Left renal pelvis (tissue), 4 donors: ENCODE measurements around the gene TRMT1. TPM values are rescaled to one million over a fixed set of nuclear protein-coding genes. Genes with fewer than 3 reads are reported as not detected.

Experiments used
- DNase-seq, 4 donors: peaks; one replicate each; pipeline ENCODE4 v3.0.0-alpha.2; 2013; ENCODE audit warnings: low read depth in 4 of 4, low spot score in 3 of 4
- polyA plus RNA-seq, 4 donors: library from polyadenylated mRNA; unstranded; fragments of 120-200 nt; gene quantifications; one replicate each; pipeline ENCODE4 v1.2.1, GENCODE V29; 2013; ENCODE audit not compliant: insufficient read length in 4 of 4

The TRMT1 gene
- polyA plus RNA-seq, 4 donors = 26.0 to 44.9 (median 35.0) TPM

DNA sequence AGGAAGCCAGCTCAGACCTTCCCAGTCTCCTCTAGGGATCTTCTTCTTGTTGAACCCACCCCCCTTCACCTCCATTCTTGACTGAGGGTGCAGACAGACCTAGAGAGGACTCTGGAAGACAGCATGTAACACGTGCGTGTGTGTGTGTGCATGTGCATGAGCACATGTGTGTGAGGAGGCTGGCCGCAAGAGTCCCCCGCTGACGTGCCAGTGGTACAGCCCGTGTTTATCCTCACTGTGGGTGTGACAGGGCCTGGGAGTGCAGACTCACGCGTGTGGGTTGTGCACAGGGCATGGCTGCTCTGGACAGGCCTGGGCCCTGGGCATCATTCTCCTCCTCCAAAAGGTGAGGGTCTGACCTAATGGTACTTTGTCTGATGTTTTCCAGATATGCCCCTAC lies 40.2 kb downstream of the TRMT1 start:
- no peak for DNase-seq

DNA sequence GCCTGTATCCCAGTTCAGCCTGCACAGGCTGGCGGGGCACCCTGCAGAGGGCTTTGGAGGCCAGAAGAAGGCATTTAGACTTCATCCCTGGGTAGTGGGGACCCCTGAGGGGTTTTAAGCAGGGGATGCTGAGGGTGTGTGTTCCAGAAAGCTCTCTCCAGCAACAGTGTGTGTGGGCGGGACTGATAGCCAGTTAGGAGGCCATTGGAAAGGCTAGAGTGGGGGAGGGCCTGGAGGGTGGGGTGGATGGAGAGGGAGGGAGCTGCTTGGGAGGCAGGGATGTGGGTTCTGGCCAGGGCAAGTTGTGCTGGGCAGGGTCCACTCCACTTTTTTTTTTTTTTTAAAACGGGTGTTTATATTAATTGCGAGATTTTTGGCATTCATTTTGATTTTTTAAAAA lies 42.2 kb downstream of the TRMT1 start:
- no peak for DNase-seq

DNA sequence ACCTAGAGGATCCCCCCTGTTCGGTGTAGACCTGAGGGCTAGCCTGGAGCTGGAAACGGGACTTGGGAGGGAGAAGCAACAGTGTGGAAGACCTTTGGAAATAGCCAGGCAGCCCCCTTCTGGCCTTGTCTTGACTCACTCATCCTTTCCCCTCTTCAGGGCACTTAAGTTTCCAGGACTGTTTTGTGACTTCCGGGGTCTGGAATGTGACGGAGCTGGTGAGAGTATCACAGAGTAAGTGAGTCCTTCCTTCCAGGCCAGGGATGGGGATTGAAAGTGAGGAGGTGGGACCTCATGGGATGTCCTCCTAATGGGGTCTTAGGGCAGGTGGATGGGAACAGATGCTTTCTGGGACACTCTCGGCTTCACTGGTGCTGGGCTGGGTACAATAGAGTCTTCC lies 43.3 kb downstream of the TRMT1 start:
- no peak for DNase-seq

DNA sequence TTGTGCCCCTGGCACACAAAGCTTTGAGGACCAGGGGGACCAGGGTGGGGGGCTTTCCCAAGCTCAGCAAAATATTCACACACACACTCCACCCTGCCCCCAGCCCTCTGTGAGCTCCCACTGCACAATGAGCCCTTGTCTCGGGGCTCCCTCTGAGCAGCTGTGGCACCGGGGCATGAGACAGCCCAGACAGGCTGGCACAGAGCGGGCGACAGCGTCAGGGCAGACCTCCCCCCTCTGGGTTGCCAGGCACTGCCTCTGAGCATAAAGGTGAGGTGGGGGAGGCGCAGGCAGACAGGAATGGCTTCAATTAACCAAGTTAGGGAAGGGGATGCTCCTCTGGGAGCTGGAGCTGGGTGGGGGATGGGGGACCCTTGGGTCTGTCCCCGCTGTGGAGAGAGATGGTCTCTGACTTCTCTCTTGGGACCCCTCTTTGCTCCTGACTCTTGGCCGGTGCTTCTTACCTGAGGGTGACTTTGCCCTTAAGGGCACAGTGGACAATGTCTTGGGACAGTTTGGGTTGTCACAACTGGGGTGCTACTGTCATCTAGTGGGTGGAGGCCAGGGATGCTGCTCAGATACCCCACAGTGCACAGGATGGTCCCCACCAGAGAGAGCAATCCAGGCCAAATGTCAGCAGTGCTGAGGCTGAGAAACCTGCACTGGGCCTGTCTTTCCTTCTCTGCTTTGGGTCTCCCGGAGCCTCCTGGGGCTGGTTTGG lies 44.2 kb downstream of the TRMT1 start:
- no peak for DNase-seq

DNA sequence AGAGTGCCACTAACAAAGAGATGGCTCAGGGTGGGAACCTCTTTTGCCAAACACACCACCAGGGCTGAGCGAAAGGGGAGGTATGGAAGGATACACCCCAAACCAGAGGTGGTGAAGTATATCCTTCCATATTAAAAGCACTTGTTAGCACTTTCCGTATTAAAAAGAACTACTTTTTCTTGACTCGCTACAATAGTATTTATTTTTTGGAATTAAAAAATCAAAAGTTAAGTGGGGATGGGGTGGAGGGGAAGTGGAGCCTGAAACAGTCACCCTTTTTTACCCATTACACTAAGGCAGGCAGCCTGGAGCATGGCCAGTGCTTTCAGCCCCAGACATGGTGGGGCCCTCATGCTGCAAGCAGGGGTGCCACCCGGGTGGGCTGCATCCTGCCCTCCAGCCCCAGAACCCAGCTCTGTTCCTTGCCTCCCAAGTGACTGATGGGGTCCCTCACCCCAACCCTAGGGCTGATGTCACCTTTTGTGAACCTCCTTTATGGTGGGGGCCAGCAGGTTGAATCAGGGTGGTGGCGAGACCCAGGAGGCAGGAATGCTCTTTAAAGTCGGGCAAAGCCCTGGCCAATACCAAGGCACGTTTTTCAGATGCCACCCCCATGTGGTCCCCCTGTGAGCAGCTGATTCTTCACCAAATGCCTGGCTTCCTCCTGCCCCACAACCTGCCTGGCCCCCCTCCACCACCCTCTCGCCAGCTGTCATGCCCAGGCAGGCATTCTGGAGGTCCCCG lies 44.9 kb downstream of the TRMT1 start:
- DNase-seq = no peak

DNA sequence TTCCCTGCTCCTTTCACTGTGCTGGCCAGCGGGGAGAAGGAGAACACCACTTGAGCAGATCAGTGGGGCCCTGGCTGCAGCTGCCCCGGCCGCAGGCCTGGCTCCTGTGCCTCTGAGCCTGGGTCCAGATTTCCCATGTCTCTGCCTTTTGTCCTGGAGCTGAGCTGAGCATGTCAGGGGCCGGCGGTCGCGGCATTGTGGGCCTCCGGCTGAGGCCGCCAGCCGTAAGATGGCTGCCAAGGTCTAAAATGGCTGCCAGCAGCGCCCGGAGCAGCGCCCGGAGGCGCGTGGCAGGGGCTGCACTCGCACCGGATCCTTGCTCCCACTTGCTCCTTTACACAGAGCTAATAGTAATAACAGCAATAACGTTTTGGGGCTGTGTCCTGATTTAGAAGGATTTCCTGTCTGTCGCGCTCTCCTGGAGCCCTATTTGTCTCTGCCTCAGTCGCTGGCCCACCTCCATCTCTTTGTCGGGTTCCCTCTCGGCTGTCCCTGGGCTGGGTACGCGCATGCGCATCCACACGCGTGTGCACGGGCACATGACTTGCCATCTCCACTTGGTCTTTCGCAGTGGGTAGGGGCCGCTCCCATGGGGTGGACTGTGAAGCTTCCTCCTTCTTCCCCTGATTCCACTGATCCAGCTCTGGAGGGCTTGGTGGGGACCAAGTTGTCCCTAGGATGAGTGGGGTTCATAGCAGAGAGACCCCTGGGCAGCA lies 46.0 kb downstream of the TRMT1 start:
- DNase-seq = no peak

DNA sequence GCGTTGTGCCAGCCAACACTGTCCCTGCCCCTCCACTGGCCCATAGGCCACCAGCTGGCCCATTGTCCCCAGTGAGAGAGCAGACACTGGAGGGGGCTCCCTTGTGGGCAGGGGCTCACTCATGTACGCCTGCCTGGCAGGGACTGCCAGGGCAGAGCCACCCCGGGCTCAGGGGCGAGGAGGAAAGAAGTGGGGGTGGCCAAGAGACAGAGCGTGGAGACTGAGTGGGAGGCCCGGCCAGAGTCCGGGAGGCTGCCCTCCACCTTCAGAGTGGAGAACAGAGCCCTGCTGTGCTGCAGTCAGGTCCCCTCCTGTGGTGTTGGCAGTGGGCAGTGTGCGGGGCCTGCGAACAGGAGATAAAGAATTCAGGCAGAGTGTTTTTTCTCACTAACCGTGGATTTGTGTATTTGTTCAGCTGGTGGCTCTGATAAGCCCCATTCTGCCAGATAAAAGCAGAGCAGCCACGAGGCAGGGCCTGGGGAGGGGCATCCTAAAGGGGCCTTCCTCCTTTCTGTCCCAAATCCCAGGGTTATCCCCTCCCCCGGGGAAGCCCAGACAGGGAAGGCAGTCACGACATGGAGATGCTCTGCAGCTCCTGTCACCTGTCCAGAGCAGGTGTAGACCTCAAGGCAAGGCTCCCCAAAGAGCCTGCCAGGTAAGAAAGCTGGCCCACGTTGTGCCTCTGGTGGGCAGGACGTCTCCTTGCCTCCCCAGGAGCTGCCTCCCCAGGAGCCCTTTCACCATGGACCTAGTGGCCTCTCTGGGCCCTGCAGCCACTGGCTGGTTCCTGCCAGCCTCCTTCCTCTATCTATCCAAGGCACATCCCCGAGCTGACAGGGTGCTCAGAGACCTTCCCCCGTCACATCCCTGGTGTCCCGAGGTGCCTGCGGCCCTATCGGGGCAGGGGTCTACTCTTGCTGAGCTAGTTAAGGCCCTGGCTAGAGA lies 46.9 kb downstream of the TRMT1 start:
- DNase-seq = no peak

DNA sequence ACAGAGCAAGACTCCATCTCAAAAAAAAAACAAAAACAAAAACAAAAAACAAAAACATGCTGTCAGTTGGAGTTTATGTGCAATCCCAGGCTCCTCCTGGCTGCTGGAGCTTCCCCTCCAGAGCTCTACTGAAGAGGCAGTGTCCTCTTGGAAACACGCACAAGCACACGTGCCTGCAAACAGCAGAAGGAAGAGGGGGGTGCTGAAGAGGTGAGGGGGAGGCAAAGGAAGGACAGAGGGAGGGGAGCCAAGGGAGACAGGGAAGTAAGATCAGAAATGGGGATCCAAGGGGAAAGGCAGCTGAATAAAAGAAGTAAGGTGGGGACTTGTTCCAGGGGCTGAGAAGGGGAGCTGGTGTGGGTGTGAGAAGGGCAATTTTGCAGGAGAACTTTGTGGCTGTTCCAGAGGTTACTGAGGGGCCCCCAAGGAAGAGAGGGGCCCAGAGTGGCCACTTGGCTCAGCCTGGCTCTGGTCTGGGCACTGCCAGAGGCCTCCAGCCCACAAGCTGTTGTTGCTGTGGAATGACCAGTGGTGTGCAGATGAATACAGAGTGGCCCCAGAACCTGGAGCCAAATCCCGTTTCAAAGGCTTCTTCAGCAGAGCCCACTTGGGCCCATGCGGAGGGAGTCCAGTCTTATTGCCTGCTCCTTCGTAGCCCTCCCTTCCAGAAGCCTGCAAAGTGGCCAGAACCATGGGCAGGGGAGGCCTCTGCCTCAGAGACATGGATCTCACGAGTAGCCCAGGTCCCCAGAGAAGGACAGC lies 48.3 kb downstream of the TRMT1 start:
- DNase-seq = no peak

DNA sequence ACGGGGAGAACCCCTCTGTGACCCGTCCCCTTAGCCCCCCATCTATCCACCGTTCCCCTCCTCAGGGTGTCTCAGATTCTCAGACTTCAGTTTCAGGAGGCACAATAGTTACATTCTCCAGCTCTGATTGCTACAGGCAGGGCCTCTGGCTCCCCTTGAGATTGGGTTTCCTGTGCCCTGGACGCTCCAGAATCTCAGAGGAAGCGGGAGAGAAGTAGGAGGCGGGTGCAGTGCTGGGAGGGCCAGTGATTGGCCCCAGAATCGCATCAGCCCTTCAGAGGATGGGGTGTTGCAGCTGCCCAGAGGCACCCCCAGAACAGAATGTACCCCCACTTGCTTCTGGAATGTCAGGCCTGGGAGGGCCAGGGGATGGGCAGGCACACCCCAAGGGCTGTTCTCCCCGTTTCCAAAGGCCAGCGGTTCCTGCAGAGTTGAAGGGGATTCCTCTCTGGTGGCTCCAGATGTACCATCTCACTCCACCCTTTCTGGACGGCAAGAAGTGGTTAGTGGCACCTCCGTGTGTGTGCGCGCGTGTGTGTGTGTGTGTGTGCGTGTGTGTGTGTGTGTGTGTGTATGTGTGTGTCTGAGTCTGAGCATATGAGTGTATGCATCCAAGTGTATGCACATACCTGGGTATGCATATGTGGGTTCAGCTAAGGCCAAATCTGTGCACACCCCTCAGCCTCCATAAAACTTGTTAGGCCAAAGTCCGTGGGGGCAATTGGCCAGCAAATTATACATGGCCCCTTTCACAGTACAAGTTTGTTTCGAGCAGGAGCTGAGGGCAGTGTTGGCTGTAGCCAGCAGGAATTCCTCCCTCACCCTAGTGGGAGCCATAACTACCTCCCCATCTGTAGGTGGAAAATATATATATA lies 49.4 kb downstream of the TRMT1 start:
- DNase-seq = no peak

DNA sequence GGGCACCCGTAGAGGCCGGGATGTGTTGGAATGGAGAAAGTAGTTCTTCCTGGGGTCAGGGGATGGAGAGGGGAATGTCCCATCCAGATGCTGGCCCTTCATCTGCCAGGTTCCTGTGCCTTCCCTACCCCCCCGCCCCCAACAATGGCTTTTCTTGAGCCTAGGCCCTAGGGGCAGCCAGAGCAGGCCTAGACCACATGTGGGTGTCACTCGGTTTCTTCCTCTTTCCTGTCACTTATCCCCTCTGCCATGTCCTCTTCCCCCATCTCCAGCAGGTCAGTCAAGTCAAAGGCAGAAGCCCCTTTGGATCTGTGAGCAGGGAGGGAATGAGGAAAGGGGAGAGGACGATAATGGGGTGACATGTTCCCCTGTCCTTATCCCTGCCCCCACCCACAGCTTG lies 50.3 kb downstream of the TRMT1 start:
- DNase-seq = no peak

DNA sequence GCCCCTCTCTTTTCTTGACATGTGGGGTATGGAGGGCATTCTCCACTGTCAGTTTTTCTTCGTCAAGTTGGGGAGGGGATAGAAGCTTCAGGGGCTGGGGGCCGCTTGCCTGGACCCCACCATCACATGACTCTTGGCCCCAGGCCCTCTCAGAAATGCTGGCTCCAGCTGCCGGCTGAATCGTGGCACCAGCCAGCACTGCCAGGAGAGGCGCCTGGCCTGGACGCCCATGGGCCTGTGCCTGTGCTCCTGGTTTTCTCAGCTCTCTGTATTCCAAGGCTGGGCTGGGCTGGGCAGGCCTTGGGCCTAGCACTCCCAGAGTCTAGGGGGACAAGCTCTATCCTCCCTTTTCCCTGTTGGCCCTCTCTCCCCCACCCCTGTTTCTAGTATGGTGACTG lies 52.4 kb downstream of the TRMT1 start:
- no peak for DNase-seq

DNA sequence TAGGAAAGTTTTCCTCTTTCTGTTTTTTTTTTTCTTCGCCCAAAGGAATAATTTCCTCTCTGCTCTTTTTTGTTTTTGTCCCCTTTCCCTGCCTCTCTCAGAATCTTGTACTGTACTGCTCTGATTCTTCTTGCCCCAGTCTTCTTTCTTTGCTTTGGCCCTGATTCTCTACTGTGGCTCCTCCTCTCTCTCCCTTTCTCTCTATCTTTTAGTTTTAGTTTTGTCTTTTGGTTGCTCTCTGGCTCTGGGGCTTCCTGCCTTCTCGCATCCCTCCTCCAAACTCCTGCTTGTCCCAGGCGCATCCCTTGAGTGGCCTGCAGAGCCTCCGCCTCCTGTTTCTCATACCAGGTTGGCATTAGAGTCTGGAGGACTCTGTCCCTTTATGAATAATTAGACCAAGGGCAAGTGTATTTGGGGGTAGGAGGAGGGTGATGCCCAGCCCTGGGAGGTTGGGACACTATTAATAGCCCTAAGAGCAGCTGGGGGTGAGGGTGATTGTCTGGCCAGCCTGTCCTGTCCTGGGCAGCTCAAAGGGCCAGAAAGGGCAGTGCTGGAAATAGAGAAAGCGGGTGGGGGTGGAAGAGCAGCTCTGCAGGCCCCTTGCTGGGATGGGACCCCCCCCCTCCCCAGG lies 53.0 kb downstream of the TRMT1 start:
- no peak for DNase-seq

DNA sequence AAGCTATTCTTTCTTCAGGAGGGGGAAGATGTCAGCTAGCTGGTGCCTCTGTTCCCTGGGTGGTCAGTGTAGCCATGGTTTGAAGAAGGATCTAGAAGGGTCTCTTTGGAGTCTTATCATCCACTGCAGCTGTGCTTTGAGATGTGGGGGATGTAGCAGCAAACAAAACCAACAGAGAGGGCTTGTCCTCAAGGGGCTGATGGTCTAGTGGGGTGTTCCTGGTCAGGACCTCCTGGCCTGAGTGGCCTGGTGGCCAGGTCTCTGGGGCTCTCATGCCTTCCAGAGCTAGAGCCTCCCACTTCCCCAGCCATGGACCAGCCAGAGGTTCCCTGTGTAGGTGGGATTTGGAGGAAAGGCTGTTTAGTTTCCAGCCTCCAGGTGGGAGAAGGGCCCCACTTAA lies 54.2 kb downstream of the TRMT1 start:
- DNase-seq = no peak

DNA sequence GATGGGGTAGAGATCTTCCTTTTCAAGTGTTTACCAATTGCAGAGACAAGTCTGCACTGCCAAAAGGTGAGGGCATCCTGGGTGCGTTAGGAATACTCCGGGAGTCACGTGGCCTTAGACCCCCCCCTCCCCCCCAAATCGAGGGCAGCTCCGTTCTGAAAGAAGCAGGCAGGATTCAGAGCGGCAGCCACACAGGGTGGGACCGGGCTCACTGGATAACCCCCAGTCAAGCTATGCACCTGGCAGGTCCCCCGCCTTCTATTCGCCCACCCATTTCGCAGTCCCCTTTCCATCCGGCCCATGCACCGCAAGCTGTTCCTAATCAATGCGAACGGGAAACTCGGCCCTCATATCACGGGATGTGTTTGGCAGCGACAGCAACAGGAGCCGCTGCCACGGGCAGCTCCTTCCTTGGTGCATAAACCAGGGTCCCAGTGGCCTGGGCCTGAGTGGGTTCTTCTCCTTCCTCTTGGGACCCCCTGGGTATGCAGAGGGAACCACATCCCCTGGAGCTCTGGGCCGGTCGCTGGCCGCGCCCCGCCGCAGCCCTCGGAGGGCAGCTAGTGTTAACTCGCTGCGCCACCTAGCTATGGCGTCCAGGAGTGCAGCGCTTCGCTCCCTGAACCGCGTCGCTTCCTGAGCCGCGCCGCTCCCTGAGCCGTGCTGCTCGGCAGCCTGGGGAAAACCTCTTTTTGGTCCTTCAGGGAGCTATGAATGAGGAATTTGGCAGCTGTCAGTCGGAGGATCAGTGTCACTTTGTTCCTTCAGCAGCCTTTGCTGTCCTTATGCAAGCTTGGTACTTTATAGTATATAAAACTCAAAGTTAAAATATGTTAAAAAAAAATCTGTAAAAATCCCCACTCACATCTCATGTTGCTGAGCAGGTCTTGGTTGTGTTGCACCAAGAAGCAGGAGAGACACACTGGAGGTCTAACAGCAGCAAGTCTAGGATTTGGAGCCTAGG lies 55.3 kb downstream of the TRMT1 start:
- peak in 1 of 4 donors; percentile 67 for DNase-seq

DNA sequence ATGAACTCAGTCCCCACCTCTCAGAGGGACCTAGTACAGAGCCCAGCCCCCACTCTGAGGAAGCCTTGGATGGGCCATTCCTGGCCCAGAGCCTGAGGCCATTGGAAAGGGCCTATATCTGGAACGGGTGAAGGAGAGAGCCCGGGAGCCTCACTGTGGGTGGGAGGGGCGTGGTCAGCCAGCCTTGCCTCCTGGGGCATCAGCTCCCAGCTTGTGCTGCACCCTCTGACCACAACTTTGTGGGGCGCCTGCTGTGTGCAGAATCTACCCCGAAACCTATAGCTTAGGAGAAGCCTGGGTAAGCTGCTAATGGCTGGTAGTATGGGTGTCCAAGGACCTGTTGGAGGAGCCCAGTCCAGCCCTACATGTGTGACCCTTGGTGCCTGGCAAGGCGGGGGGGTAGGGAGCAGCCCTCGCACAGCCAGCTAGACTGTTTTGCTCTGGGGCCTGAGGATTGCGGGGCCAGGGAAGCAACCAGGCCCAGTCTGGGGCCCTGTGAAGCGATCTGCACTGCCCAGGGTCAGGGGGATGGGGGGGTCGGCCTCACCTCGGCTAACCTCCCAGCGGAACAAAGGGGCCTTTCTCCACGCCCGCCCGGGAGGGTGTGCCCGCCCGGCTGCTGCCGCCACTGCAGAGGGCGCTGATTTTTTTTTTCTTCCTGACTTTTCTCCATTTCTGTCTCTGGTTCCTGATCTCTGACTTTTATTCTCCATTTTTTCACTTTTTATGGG lies 56.1 kb downstream of the TRMT1 start:
- no peak for DNase-seq

DNA sequence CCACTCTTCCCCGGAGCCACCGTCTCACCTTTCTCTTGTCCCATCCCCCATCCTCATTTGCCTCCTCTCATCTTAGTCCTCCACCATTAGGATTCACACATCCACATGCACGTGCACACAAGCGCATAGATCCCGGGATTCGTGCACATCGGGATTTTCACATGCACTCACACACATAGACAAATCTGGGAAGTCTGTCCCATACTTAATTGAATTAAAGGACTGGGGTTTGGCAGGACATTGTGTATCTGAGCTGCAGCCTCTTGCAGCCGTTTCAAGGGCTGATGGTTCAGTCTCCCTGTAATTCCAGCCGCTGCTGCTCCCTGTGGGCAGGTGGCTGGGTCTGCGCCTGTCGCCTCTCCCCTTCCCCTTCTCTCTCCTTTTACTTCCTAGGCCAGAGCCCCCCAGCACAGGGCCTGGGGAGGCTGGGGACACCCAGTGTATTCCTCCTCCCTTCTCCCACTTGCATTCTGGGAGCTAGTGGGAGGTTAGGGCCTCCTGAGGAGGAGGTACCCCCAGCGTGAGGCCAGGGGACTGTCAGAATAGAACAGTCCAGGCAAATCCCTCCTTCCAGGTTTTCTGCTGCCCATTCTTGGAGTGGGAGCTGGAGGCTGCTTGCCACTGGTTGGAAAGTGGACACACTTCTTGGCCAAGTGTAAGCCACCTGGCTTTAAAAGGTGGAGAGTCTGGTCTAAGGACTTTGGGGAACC lies 57.4 kb downstream of the TRMT1 start:
- DNase-seq = no peak
